Measurements from ENCODE around the gene EIF4G1.

EIF4G1 gene

GRCh38 chr3:184358921-184359350, 44.5 kb downstream of the EIF4G1 start:
- Histone ChIP-seq H4K91ac (ENCODE audit: low read depth, low read length, poor library complexity) (no peak overlapping the region), H3K4ac (ENCODE audit: low read length) (peak overlapping the region; percentile 68), H3K79me1 (ENCODE audit: low read depth, low read length) (peaks cover 25% of the 10 kb centered on the region), H2BK12ac (ENCODE audit: low read length) (peak overlapping the region; percentile 81), H2BK120ac (ENCODE audit: low read depth, low read length) (no peak overlapping the region), H3K4me3 (ENCODE audit: low read length in 2 of 2) (peak overlapping the region in 1 of 2 donors; percentile 29), H2BK15ac (ENCODE audit: low read length) (peak overlapping the region; percentile 20), H3K14ac (ENCODE audit: low read length) (no peak overlapping the region), H3K23ac (ENCODE audit: low read depth, low read length, poor library complexity) (no peak overlapping the region), H3K36me3 (replicated peaks in 1 of 2; ENCODE audit: control insufficient read depth in 2 of 2, insufficient read depth in 2 of 2, low read length in 2 of 2) (peaks cover 44 to 54% of the 10 kb centered on the region in 2 donors), H3K9me3 (replicated peaks in 1 of 2; ENCODE audit: control insufficient read depth in 2 of 2, insufficient read depth in 1 of 2, low read depth in 1 of 2, low read length in 2 of 2) (no peaks in the 10 kb centered on the region), H2BK5ac (ENCODE audit: low read length) (peak overlapping the region; percentile 93), H3K4me2 (ENCODE audit: insufficient read depth, low read length, poor library complexity, severe bottlenecking) (peak overlapping the region; percentile 97), H3K27me3 (ENCODE audit: control insufficient read depth in 3 of 3, insufficient read depth in 3 of 3, low read depth in 1 of 3, low read length in 3 of 3) (no peaks in the 10 kb centered on the region), H2AFZ (ENCODE audit: low read length) (no peak overlapping the region), H3K27ac (replicated peaks; ENCODE audit: low read length) (no peak overlapping the region), H4K8ac (ENCODE audit: low read depth, low read length) (no peak overlapping the region), H2AK5ac (ENCODE audit: low read depth, low read length) (peak overlapping the region; percentile 99), H3K4me1 (ENCODE audit: control insufficient read depth in 2 of 2, insufficient read depth in 1 of 2, low read depth in 1 of 2, low read length in 2 of 2) (peaks cover 16 to 23% of the 10 kb centered on the region in 2 donors), H3K9ac (ENCODE audit: low read depth, low read length, poor library complexity) (peak overlapping the region; percentile 79), H3K18ac (ENCODE audit: low read length) (peak overlapping the region; percentile 9)
- WGBS, 2 donors (ENCODE audit: extremely low coverage in 2 of 2, insufficient read length in 2 of 2, insufficient replicate concordance in 1 of 2) = no CpG with 5 or more reads among the region's 14 CpGs
- DNase-seq (ENCODE audit: low spot score) = no peak

GRCh38 chr3:184359610-184360009, 45.2 kb downstream of the EIF4G1 start:
- Histone ChIP-seq H3K18ac (ENCODE audit: low read length) (peak overlapping the region; percentile 98), H3K4me2 (ENCODE audit: insufficient read depth, low read length, poor library complexity, severe bottlenecking) (peak overlapping the region; percentile 97), H3K4ac (ENCODE audit: low read length) (peak overlapping the region; percentile 76), H2BK12ac (ENCODE audit: low read length) (peak overlapping the region; percentile 100), H3K4me3 (ENCODE audit: low read length in 2 of 2) (peak overlapping the region; percentile 72 to 82), H2BK15ac (ENCODE audit: low read length) (peak overlapping the region; percentile 94), H3K23ac (ENCODE audit: low read depth, low read length, poor library complexity) (no peak overlapping the region), H4K8ac (ENCODE audit: low read depth, low read length) (peak overlapping the region; percentile 43), H3K79me1 (ENCODE audit: low read depth, low read length) (peaks cover 24% of the 10 kb centered on the region), H2AFZ (ENCODE audit: low read length) (no peak overlapping the region), H3K36me3 (replicated peaks in 1 of 2; ENCODE audit: control insufficient read depth in 2 of 2, insufficient read depth in 2 of 2, low read length in 2 of 2) (peaks cover 42 to 55% of the 10 kb centered on the region in 2 donors), H3K9ac (ENCODE audit: low read depth, low read length, poor library complexity) (peak overlapping the region; percentile 88), H3K4me1 (ENCODE audit: control insufficient read depth in 2 of 2, insufficient read depth in 1 of 2, low read depth in 1 of 2, low read length in 2 of 2) (peaks cover 22 to 23% of the 10 kb centered on the region in 2 donors), H3K27ac (replicated peaks; ENCODE audit: low read length) (peak overlapping the region; percentile 70), H2BK120ac (ENCODE audit: low read depth, low read length) (peak overlapping the region; percentile 72), H3K14ac (ENCODE audit: low read length) (peak overlapping the region; percentile 56), H2AK5ac (ENCODE audit: low read depth, low read length) (peak overlapping the region; percentile 99), H2BK5ac (ENCODE audit: low read length) (peak overlapping the region; percentile 93), H3K9me3 (replicated peaks in 1 of 2; ENCODE audit: control insufficient read depth in 2 of 2, insufficient read depth in 1 of 2, low read depth in 1 of 2, low read length in 2 of 2) (no peaks in the 10 kb centered on the region), H3K27me3 (ENCODE audit: control insufficient read depth in 3 of 3, insufficient read depth in 3 of 3, low read depth in 1 of 3, low read length in 3 of 3) (no peaks in the 10 kb centered on the region), H4K91ac (ENCODE audit: low read depth, low read length, poor library complexity) (peak overlapping the region; percentile 99)
- WGBS, 2 donors (ENCODE audit: extremely low coverage in 2 of 2, insufficient read length in 2 of 2, insufficient replicate concordance in 1 of 2) = no CpG with 5 or more reads among the region's 9 CpGs
- no peak for DNase-seq (ENCODE audit: low spot score)

DNA sequence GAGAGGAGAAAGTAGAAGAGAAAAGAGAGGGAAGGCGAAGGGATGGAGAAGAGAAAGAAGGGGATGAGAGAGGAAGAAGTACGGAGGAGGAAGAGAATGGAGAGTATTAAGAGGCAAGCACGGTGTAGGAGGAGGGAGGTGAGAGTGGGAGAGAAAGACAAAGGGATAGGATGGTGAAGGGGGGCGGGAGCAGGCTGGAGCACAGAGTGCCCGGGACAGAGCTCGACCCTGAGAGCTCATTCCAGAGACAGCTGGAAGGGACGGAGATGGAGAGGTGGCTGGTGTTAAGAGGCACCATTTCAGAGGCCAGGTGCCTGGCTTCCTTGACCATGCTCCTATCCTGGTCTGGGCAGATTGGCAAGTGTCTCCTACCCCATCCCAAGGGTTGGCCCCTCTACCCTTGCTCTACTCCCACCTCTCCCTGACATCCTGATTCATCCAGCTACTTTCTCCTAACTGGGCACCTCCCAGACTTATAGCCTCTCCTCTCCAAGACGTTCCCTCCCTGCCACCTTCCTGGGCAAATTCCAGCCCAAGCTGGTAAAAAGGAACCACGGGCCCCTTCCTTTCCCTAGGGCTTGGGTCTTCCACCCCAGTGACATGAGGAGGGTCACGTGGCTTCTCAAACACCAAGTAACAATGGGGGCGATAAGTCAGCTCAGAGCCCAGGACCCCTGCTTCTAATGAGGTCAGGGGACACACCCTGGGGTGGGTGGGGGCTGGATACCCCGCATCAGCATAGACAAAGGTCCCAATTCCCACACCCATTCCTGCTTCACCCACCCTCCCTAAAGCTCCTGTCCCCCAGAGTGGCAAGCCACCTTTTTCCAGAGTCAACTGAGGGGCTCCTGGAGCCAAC, 45.9 kb downstream of the EIF4G1 start:
- Histone ChIP-seq H3K4me2 (ENCODE audit: insufficient read depth, low read length, poor library complexity, severe bottlenecking) (peak overlapping the region; percentile 97), H3K4me3 (ENCODE audit: low read length in 2 of 2) (peak overlapping the region; percentile 82 to 96), H2AFZ (ENCODE audit: low read length) (no peak overlapping the region)

DNA sequence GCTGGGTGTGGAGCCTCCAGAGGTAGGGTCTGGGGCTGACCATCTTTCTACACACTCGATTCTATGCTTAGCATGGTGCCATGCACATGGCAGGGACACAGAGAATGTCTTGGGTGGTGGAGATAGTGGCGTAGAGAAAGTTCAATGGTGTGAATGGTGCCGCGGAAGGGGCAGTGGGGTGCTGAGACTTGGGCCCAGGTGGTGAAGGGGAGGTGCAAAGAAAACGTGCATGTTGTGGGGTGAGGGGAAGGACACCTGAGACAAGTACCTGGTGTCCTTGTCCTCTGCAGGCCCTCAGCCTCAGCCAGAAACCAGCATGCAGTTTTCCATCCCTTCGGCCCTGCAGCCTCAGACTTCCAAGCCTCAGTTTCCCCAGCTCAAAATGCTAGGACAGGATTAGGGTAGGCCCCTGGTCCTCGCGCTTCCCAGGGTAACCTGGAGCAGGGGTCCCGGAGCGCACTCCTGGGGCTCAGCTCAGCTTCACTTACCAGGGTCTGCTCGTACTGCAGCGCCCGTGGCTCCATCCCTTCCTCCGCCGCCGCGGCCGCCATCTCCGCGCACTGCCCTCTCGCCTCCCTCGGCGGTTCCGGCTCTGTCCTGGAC, 46.6 kb downstream of the EIF4G1 start:
- DNase-seq (ENCODE audit: low spot score) = no peak
- peak overlapping the region; percentile 88 for H2AFZ ChIP-seq (ENCODE audit: low read length)
- H2BK5ac ChIP-seq (ENCODE audit: low read length) = peak overlapping the region; percentile 97
- peak overlapping the region; percentile 90 for H2AK5ac ChIP-seq (ENCODE audit: low read depth, low read length)
- H3K27ac ChIP-seq (replicated peaks; ENCODE audit: low read length) = peak overlapping the region; percentile 99
- H3K36me3 ChIP-seq (replicated peaks in 1 of 2; ENCODE audit: control insufficient read depth in 2 of 2, insufficient read depth in 2 of 2, low read length in 2 of 2) = peaks cover 34 to 53% of the 10 kb centered on the region in 2 donors
- peak overlapping the region; percentile 99 for H3K9ac ChIP-seq (ENCODE audit: low read depth, low read length, poor library complexity)
- peak overlapping the region; percentile 92 for H2BK120ac ChIP-seq (ENCODE audit: low read depth, low read length)
- H3K18ac ChIP-seq (ENCODE audit: low read length) = peak overlapping the region; percentile 99
- H3K79me1 ChIP-seq (ENCODE audit: low read depth, low read length) = peaks cover 21% of the 10 kb centered on the region
- H3K9me3 ChIP-seq (replicated peaks in 1 of 2; ENCODE audit: control insufficient read depth in 2 of 2, insufficient read depth in 1 of 2, low read depth in 1 of 2, low read length in 2 of 2) = no peaks in the 10 kb centered on the region
- no CpG with 5 or more reads among the region's 24 CpGs for WGBS, 2 donors (ENCODE audit: extremely low coverage in 2 of 2, insufficient read length in 2 of 2, insufficient replicate concordance in 1 of 2)
- H4K8ac ChIP-seq (ENCODE audit: low read depth, low read length) = no peak overlapping the region
- H3K4me2 ChIP-seq (ENCODE audit: insufficient read depth, low read length, poor library complexity, severe bottlenecking) = peak overlapping the region; percentile 97
- H3K4ac ChIP-seq (ENCODE audit: low read length) = no peak overlapping the region
- no peaks in the 10 kb centered on the region for H3K27me3 ChIP-seq (ENCODE audit: control insufficient read depth in 3 of 3, insufficient read depth in 3 of 3, low read depth in 1 of 3, low read length in 3 of 3)
- peak overlapping the region; percentile 97 for H2BK15ac ChIP-seq (ENCODE audit: low read length)
- H2BK12ac ChIP-seq (ENCODE audit: low read length) = peak overlapping the region; percentile 47
- H3K4me1 ChIP-seq (ENCODE audit: control insufficient read depth in 2 of 2, insufficient read depth in 1 of 2, low read depth in 1 of 2, low read length in 2 of 2) = peaks cover 21 to 24% of the 10 kb centered on the region in 2 donors
- H3K4me3 ChIP-seq (ENCODE audit: low read length in 2 of 2) = peak overlapping the region; percentile 82 to 96
- peak overlapping the region; percentile 94 for H3K23ac ChIP-seq (ENCODE audit: low read depth, low read length, poor library complexity)
- H3K14ac ChIP-seq (ENCODE audit: low read length) = peak overlapping the region; percentile 77
- peak overlapping the region; percentile 47 for H4K91ac ChIP-seq (ENCODE audit: low read depth, low read length, poor library complexity)

More for the DNA sequence above, 45.9 kb downstream of the EIF4G1 start:
- WGBS, 2 donors (ENCODE audit: extremely low coverage in 2 of 2, insufficient read length in 2 of 2, insufficient replicate concordance in 1 of 2) = 100% methylated on average over 2 of the region's 12 CpGs; no CpG with 5 or more reads in 1 of the 2 donors
- peak overlapping the region; percentile 77 for H3K14ac ChIP-seq (ENCODE audit: low read length)
- no peak overlapping the region for H3K4ac ChIP-seq (ENCODE audit: low read length)
- peak overlapping the region; percentile 99 for H3K18ac ChIP-seq (ENCODE audit: low read length)
- no peaks in the 10 kb centered on the region for H3K27me3 ChIP-seq (ENCODE audit: control insufficient read depth in 3 of 3, insufficient read depth in 3 of 3, low read depth in 1 of 3, low read length in 3 of 3)
- peaks cover 21 to 24% of the 10 kb centered on the region in 2 donors for H3K4me1 ChIP-seq (ENCODE audit: control insufficient read depth in 2 of 2, insufficient read depth in 1 of 2, low read depth in 1 of 2, low read length in 2 of 2)
- no peak overlapping the region for H4K8ac ChIP-seq (ENCODE audit: low read depth, low read length)
- H4K91ac ChIP-seq (ENCODE audit: low read depth, low read length, poor library complexity) = peak overlapping the region; percentile 46
- H3K36me3 ChIP-seq (replicated peaks in 1 of 2; ENCODE audit: control insufficient read depth in 2 of 2, insufficient read depth in 2 of 2, low read length in 2 of 2) = peaks cover 40 to 55% of the 10 kb centered on the region in 2 donors
- H2BK15ac ChIP-seq (ENCODE audit: low read length) = peak overlapping the region; percentile 97
- no peaks in the 10 kb centered on the region for H3K9me3 ChIP-seq (replicated peaks in 1 of 2; ENCODE audit: control insufficient read depth in 2 of 2, insufficient read depth in 1 of 2, low read depth in 1 of 2, low read length in 2 of 2)
- H3K23ac ChIP-seq (ENCODE audit: low read depth, low read length, poor library complexity) = no peak overlapping the region
- peak overlapping the region; percentile 92 for H2BK120ac ChIP-seq (ENCODE audit: low read depth, low read length)
- DNase-seq (ENCODE audit: low spot score) = no peak
- H3K79me1 ChIP-seq (ENCODE audit: low read depth, low read length) = peaks cover 21% of the 10 kb centered on the region
- no peak overlapping the region for H2BK12ac ChIP-seq (ENCODE audit: low read length)
- peak overlapping the region; percentile 99 for H3K27ac ChIP-seq (replicated peaks; ENCODE audit: low read length)
- peak overlapping the region; percentile 99 for H3K9ac ChIP-seq (ENCODE audit: low read depth, low read length, poor library complexity)
- H2AK5ac ChIP-seq (ENCODE audit: low read depth, low read length) = peak overlapping the region; percentile 90
- peak overlapping the region; percentile 97 for H2BK5ac ChIP-seq (ENCODE audit: low read length)
